GM21737 (cell line): Measurements from ENCODE around the gene ITPK1.

Experiments used
- ATAC-seq: cut with Tn5 transposase; IDR thresholded peaks from one replicate; pipeline ENCODE4 v1.9.1; 2021; ENCODE audit warnings: mild to moderate bottlenecking, moderate library complexity; ENCODE audit not compliant: unreplicated experiment

Gene ITPK1

DNA sequence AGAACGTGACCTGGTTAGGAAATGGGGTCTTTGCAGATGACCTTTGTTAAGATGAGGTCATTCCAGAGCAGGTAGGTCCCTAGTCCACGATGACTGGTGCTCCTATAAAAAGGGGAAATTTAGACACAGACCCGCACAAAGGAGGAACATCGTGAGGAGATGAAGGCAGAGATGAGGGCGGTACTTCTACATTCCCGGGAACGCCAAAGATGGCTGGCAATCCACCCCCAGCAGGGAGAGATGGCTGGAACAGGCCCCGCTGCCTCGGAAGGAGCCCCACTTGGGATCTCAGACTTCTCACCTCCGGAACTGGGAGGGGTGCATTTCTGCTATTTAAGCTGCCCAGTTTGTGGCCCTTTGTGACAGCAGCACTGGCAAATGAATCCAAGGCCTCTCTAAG is 85.0 kb downstream of the ITPK1 start:
- ATAC-seq: no peak

DNA sequence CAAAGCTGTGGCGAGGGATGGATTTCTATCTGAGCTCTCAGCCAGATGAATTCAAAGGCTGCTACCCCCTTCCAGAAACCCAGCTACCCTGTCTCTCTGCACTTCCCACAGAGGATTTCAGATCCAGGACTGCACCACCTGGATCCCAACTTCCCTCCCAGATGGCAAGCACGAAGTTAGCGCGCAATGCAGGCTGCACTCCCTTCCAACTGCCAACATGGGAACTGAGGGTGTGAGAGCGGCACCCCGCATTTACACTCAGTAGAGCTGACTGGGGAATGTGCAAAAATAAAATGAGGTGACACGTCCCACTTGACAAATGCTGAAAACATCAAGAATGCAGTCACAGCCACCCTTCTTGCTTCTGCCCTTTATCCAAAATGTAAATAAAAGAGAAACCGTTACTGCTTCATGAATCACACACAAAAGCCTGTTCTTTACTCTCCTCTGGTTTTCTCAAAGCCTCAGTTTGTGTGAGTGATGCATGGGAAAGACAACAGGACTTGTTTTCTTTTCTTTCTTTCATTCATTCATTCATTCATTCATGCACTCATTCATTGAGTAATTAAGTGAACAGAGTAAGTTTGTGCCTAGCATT is 85.7 kb downstream of the ITPK1 start:
- no peak for ATAC-seq

DNA sequence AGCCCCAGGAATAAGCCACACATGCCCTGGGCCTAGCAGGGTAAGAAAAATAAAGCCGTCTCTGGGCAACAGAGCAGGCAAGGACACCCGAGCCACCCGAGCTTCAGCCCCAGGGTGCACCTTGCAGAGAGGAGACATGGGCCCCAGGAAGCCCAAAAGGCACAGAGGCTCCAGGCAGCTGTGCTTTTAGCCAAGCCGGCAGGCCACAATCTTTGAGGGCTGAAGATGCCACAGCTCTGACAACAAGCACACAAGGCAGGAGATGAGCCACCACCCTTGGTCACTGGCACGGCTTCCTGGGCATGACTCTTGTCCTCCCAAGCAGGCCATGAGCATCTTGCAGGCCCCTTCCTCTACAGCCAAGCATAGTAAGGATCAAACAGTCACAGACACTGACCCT is 86.3 kb downstream of the ITPK1 start:
- ATAC-seq: no peak

GRCh38 chr14:93028724-93029076 is 87.0 kb downstream of the ITPK1 start:
- no peak for ATAC-seq

DNA sequence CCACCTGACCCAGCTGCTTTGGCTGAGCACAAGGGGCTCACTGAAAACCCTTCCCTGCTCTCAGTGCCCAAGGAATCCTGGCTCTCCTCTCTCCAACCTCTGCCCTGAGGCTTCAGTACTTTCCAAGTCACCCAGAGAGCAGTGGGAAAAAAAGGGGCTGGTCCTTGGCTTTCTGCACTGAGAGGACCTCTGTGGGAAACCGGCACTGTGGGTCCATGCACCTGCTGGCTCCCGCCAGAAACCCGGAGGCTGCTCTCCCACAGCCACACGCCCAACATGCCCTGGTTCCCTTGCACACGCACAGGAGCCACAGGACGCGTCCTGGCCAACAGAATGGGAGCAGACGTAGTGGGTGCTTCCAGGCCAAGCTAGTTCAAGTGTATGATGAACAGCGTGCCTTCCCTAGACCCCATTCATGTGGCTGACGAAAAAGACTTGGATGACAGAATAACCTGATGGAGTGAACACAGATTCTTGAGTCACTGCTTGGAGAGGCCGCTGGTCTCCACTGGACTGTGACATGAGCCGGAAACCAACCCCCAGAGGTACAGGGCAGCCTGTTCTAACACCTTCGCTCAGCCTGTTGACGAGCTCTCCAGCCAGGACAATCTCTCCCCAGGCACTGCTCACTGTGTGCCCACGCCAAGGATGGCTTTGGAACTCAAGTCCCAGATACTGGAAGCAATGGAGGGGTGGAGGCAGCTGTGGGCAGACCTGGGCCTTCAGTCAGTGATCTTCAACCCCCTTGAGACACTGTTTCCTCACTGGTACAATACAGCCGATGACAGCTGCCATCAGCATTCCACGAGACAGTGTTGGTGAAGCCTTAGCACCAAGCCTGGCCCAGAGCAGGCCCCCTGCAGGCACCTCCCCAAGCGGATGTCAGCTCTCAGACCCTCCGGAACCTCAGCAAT is 87.7 kb downstream of the ITPK1 start:
- ATAC-seq: no peak

DNA sequence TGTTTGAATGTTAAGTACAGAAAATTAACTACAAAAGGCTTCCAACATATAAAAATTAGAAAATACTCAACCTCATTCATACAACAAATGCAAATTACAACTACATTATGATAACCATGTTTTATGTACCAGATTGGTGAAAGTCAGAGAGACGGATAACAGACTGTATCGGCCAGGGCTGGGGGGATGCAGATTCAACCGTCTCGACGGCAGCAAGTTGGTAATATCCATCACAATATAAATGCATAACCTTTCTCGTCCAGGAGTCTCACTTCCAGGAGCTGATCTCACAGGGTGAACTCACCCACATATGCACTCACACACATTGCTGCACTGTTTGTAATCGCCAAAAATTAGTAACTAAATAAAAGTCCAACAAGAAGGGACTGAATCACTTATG is 89.4 kb downstream of the ITPK1 start:
- ATAC-seq: no peak

DNA sequence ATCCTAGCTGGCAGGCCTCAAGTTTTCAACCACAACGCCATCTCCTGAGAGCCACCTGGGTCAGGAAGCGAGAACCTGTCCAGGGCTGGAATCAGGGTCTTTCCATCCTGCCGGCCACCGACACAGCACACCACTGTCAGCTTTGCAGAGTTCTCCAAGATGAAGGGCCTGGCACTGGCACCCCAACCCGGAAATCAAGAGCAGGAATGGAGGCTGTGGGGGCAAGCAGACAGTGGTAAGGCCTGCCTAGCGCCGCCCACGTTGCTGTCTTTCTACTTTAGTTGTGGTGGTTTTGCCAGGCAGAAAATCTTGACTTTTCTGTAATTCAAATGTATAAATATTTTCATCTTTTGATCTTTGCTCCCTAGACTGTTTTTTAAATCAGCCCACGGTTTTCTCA is 90.7 kb downstream of the ITPK1 start:
- no peak for ATAC-seq

DNA sequence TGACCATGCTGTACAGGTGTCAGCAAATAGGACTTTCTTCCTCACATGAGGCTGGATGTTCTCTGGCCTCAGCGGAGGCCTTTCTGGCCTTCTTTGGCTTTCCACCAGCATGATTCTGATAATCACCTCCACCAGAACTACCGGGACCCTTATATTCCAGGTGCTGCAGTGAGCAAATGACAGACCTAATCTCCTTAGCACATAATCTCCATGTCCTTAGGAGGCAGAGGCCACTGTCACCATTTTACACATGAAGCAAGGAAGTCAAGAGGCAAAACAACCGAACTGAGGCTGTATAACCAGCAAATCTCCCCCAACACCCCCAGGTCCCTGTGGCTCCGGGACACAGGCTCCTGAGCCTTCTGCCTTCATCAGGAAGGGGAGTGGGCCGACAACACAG is 91.2 kb downstream of the ITPK1 start:
- ATAC-seq: no peak

DNA sequence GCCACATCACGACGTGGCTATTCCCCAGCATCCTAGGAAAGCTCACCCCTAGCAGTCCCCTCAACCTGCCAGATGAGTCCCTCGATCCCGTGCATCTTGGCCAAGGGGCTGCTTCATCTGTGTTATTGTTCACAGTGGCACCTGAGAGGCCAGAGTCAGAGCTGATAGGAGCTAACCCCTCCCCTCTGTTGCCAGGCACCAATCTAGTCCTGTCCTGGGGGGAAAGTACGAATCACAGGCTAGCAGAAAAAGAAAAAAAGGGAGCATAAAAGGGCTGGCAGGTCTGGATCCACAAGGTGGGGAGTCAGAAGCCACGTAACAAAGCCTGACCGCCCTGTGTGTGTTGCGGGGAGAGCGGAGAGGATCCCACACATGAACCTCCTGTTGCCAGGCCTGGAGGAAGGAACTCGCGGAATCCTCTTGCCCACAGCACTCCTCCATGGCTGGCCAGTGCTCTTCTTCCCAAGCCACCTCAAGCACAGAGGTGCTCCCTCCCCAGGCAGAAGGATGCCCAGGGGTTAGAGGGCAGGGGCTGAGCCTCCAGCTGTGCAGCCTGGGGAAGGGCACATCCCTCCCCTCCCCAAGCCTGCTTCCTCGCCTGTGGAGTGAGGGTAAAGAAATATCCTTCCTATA is 91.8 kb downstream of the ITPK1 start:
- no peak for ATAC-seq

DNA sequence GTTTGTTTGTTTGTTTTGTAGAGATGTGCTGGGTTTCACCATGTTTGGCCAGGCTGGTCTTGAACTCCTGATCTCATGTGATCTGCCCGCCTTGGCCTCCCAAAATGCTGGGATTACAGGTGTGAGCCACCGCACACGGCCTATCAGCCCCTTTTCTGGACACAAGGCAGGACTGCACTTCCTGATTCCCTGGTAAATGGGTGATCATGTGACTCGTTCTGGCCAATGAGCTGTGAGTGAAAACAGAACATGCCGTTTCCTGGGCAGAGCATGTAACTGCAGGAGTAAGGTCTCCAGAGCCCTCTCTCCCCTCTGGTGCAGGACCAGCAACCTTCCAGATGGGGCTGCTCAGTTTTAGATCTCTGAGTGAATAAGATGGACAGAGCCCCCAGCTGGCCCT is 92.7 kb downstream of the ITPK1 start:
- no peak for ATAC-seq

DNA sequence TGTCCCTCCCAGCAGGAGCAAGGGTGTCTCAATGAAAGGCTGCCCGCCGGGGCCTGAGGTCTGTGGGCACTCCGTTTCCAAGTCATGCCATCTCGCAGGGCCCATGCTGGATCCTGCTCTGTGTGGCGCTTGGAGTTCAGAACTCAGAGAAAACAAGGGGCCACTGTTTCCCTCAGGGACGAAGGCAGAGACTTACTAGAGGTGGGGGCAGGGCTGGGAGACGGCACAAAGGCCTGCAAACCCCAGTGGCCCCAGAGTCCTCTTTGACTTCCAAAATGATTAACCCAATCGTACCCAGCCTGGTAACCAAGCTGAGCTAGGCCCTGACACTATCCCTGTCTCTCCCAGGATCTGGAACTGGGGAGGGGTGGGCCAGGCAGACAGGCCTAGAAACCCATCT is 95.8 kb downstream of the ITPK1 start:
- ATAC-seq: no peak

DNA sequence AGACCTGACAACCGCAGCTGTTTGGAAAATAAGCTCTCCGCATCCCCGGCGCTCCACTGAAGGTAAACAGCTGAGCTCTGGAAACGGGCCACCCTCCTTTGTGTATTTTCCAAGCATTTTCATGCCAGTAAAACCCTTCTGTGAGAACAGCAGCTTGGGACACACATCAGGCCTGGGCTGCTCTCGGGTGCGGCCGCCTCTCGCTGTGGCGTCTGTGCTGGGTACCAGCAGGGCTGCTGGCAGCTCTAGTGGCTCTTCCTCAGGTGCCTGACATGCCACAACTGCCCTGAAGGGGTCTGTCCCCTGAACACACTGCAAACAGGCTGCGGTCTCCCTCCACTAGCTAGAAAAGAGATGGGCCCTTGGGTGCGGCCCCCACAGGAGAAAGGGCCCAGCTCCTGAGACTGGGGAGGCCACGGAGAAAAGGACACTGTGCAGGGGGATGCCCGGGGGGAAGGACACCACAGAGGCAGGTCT is 96.3 kb downstream of the ITPK1 start:
- ATAC-seq: no peak

GRCh38 chr14:93018366-93018765 is 97.4 kb downstream of the ITPK1 start:
- no peak for ATAC-seq

GRCh38 chr14:93017898-93018297 is 97.8 kb downstream of the ITPK1 start:
- no peak for ATAC-seq

GRCh38 chr14:93017301-93017797 is 98.4 kb downstream of the ITPK1 start:
- no peak for ATAC-seq

GRCh38 chr14:93016275-93016845 is 99.4 kb downstream of the ITPK1 start:
- no peak for ATAC-seq

GRCh38 chr14:93015505-93015904 is 100.2 kb downstream of the ITPK1 start:
- no peak for ATAC-seq

DNA sequence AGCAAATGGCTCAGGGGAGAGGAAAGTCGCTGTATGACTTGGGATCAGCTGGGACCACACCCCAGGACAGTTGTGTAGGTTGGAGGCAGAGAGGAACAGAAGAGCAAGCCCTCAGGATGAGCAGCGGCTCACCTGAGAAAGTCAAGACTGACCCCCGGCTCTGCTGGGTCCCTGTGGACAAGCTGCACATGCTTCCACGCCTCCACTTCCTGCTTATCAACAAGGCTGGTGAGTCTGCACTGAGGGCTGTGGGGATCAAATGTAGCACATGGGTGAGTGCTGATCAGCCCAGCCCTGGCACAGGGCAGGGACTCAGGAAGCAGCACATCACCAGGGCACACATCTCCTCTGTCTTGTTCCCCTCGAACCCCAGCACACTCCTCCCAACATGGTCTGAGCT is 100.7 kb downstream of the ITPK1 start:
- no peak for ATAC-seq

DNA sequence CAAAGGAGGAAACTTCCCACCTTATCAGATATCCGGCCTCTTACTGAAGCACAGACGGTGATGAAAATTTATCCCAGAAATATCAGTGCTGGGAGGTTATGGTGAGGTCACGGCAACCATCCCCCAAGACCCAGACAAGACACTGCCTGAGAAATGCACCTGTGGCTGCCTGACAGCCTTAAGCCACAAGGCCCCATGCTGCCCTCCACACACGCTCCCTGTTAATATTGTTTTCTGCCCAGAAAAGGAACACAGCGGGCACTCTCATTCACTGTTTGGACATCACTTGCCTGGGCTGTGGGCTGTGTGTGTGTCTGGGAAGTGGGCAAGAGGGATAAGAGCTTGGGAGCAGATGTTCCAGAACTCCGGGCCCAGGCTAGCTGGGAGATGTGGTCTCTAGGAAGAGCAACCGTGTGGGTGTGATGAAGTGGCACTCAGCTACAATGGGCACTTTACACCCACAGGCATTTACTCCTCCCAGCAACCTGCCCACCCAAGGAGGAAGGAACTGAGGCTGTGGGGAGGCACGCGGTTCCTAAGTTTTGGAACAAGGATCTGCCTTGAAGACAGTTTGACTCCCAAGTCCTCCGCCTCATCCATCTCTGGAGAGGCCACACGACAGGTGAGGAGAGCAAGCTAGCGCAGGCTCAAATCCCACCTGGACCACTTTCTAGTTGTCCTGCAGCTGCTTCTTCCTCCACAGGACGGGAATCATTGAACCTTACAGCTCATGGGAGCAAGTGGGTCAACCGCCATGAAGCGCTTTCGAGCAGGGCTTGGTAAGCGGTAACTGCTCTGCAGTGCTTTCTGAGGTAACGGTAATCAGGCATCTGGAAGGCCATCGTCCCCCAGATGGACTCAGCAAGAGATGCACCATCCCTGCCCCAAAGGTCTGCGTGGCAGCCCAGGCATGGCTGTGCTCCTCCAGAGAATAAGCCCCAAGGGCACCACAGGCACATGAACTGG is 101.4 kb downstream of the ITPK1 start:
- no peak for ATAC-seq

DNA sequence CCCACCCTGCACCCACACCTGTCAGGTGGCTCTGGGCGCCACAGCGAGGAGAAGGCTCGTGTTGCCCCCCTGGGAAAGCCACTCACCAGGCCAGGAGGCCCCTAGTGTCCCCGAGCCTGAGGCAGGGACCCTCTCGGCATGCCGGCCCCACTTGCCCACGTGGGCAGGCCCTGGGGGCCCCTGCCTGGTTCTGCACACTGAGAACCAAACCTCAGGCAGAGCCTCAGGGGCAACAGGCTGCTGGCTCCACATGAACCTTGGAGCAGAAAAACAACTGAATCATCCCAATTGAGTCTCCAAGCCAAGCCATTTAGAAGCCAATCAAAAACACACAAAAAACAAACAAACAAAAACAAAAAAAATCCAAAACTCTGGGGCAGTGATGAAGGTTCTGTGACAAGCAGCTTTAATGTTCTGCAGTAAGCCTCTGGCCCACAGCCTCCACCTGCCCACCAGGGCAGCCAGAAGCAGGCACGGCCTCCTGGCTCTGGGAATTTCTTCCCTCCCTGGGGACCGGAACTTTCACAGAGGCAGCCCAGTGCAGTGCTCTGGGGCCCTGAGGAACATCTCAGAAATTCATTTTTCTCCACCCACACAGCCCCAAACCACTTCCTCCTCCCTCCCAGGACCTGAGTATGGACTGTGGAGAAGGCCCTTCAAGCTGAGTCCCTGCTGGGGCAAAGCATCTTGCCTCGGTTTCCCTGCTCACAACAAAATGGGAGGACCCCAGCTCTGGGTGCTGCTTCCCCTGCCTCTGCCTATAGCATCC is 102.6 kb downstream of the ITPK1 start:
- no peak for ATAC-seq
